ENCODE results near the gene PLK3.

- TF ChIP-seq POLR2A (IDR thresholded peaks at IDR 0.05) = no peak
- TF ChIP-seq CTCF (IDR thresholded peaks at IDR 0.05) = no peak
- no peak for TF ChIP-seq EP300 (IDR thresholded peaks at IDR 0.05; ENCODE audit: low read depth)
Observed at GRCh38 chr1:44832056-44832705, 32.0 kb downstream of the PLK3 start.

Measured in transverse colon (tissue), 3 donors.